Body of pancreas (tissue), 4 donors: ENCODE data around the gene TRIM36.

Source experiments
- POLR2A ChIP-seq, 3 donors: fragments of 450-650 bp; IDR thresholded peaks; one replicate each; pipeline ENCODE4 v1.6.1; 2016; ENCODE audit warnings: antibody characterized with exemption in 3 of 3, mild to moderate bottlenecking in 2 of 3
- TF ChIP-seq, protein P1 (sequence below), 7 experiments: fragments of 450-650 bp in 4 of 7; fragments of 200-600 bp in 3 of 7; sonication (generic) in 3 of 7; IDR thresholded peaks; one replicate each; pipeline ENCODE4 v1.5.1; 2016 to 2019; ENCODE audit warnings: antibody characterized with exemption in 7 of 7

DNA sequence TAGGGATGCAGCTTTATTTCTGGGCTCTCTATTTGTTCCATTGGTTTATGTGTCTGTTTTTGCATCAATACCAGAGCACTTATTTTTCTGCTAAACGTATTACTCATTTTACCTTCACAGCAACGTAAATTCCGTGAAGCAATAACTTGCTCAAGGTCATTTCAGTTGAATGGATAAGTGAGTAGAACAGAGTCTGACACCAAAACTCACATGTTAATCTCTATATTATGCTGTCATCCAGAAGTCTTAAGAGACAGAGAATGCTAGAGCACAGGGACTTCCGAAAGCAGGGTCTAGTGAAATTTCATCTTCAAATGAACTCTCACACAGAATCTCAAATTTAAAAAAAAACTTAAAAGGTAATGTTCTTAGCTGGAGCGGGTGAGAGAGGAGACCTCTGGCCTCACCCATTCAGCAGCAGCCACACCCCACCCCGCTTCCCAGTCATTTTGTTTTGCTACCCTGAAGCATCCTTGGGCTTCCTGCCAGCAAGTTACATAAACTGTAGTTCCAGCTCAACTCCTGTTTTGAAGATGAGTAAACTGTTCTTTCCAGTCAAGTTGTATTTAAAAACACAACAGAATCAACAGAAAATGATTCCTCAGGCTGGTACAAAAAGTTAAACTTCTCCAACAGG is 69.3 kb downstream of the TRIM36 start:
- TF ChIP-seq, protein P1, sequence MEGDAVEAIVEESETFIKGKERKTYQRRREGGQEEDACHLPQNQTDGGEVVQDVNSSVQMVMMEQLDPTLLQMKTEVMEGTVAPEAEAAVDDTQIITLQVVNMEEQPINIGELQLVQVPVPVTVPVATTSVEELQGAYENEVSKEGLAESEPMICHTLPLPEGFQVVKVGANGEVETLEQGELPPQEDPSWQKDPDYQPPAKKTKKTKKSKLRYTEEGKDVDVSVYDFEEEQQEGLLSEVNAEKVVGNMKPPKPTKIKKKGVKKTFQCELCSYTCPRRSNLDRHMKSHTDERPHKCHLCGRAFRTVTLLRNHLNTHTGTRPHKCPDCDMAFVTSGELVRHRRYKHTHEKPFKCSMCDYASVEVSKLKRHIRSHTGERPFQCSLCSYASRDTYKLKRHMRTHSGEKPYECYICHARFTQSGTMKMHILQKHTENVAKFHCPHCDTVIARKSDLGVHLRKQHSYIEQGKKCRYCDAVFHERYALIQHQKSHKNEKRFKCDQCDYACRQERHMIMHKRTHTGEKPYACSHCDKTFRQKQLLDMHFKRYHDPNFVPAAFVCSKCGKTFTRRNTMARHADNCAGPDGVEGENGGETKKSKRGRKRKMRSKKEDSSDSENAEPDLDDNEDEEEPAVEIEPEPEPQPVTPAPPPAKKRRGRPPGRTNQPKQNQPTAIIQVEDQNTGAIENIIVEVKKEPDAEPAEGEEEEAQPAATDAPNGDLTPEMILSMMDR (IDR thresholded peaks at IDR 0.05), result no peak
- no peak for TF ChIP-seq POLR2A (IDR thresholded peaks at IDR 0.05)
